Cardiac muscle cell (in vitro differentiated cells and primary cell): ENCODE measurements around the gene NLK. TPM values are rescaled to one million over a fixed set of nuclear protein-coding genes. Genes with fewer than 3 reads are reported as not detected.
"Not testable (repeated sequence)": the region's sequence is repeated elsewhere in the genome, so short reads cannot be mapped to it uniquely, and the experiment has no call there.

ENCODE experiments used
- DNase-seq, 2 donors: peaks; one replicate each; pipeline versions ENCODE4 v3.0.0 to v3.0.0-alpha.2; 2010 to 2017; ENCODE audit warnings: low read depth in 1 of 2, low spot score in 1 of 2
- H3K27ac ChIP-seq: fragments of 200-600 bp; sonication (generic); 2 replicates; pipeline ENCODE4 v1.5.1; 2016
- H3K27me3 ChIP-seq: fragments of 200-600 bp; sonication (generic); 2 replicates; pipeline ENCODE4 v1.6.0; 2016; ENCODE audit warnings: control low read depth
- H3K36me3 ChIP-seq: fragments of 200-600 bp; sonication (generic); 2 replicates; pipeline ENCODE4 v1.5.1; 2016; ENCODE audit warnings: control low read depth
- H3K4me1 ChIP-seq: fragments of 200-600 bp; sonication (generic); 2 replicates; pipeline ENCODE4 v1.8.1; 2017; ENCODE audit warnings: low read depth, mild to moderate bottlenecking, mixed run types
- H3K4me3 ChIP-seq: fragments of 200-600 bp; sonication (generic); 2 replicates; pipeline ENCODE4 v1.5.1; 2016; ENCODE audit warnings: mild to moderate bottlenecking
- H3K9me3 ChIP-seq: fragments of 200-600 bp; sonication (generic); 2 replicates; pipeline ENCODE4 v1.5.1; 2017; ENCODE audit warnings: low read depth, mild to moderate bottlenecking, control low read depth
- CTCF ChIP-seq: IDR thresholded peaks from 2 replicates; pipeline ENCODE4 v1.5.1; 2012; ENCODE audit warnings: low read depth, mild to moderate bottlenecking, low read length
- polyA plus RNA-seq: library from polyadenylated mRNA; unstranded; fragments of >200 nt; fragmentation: Nextera tagmentation; extraction: Ambion mirVana; gene quantifications from 2 replicates; pipeline ENCODE4 v1.2.1, GENCODE V29; 2016
- total RNA-seq: library from RNA; depleted of rRNA; stranded (reverse); fragments of >200 nt; gene quantifications from 2 replicates; pipeline ENCODE4 v1.2.3, GENCODE V29; 2016

Gene NLK
- total and polyA plus RNA-seq, 2 experiments from 2014 or later, result 11.0 to 22.1 TPM

GRCh38 chr17:28228109-28228840 lies 185.8 kb downstream of the NLK start:
- peak; percentile 9 to 47 for DNase-seq
- H3K4me1 ChIP-seq, result no peaks in the 10 kb centered on the region
- no peaks in the 10 kb centered on the region for H3K36me3 ChIP-seq
- H3K4me3 ChIP-seq, result peak overlapping the region; percentile 30
- peak; percentile 15 for TF ChIP-seq CTCF
- H3K27ac ChIP-seq, result no peak overlapping the region
- H3K9me3 ChIP-seq, result no peaks in the 10 kb centered on the region
- no peaks in the 10 kb centered on the region for H3K27me3 ChIP-seq

- Histone ChIP-seq H3K9me3 (no peaks in the 10 kb centered on the region), H3K4me3 (no peak overlapping the region), H3K27ac (no peak overlapping the region), H3K27me3 (no peaks in the 10 kb centered on the region), H3K4me1 (no peaks in the 10 kb centered on the region), H3K36me3 (no peaks in the 10 kb centered on the region)
- no peak for DNase-seq
- TF ChIP-seq CTCF, result no peak
Measured at GRCh38 chr17:28228986-28229729, 186.7 kb downstream of the NLK start.

- DNase-seq, result no peak
- no peak for TF ChIP-seq CTCF
- Histone ChIP-seq H3K9me3 (no peaks in the 10 kb centered on the region), H3K36me3 (no peaks in the 10 kb centered on the region), H3K27me3 (no peaks in the 10 kb centered on the region), H3K27ac (no peak overlapping the region), H3K4me3 (no peak overlapping the region), H3K4me1 (no peaks in the 10 kb centered on the region)
Measured at GRCh38 chr17:28230011-28230410, 187.5 kb downstream of the NLK start.

- DNase-seq, H3K36me3 ChIP-seq, H3K9me3 ChIP-seq, H3K4me1 ChIP-seq, H3K4me3 ChIP-seq, H3K27me3 ChIP-seq, H3K27ac ChIP-seq: not testable (repeated sequence)
Measured at GRCh38 chr17:28230607-28231006, 188.1 kb downstream of the NLK start.

GRCh38 chr17:28231624-28232023 lies 189.1 kb downstream of the NLK start:
- not testable (repeated sequence) for H3K36me3 ChIP-seq, H3K27me3 ChIP-seq, H3K9me3 ChIP-seq, H3K4me3 ChIP-seq, H3K27ac ChIP-seq, DNase-seq, H3K4me1 ChIP-seq

- peak; percentile 49 for TF ChIP-seq CTCF
- not testable (repeated sequence) for H3K4me3 ChIP-seq, H3K36me3 ChIP-seq, H3K27me3 ChIP-seq, H3K4me1 ChIP-seq, H3K27ac ChIP-seq, H3K9me3 ChIP-seq
- DNase-seq, result peak in 1 of 2 donors; percentile 19
Measured at GRCh38 chr17:28232966-28233870, 190.7 kb downstream of the NLK start.

- not testable (repeated sequence) for DNase-seq, H3K27me3 ChIP-seq, H3K27ac ChIP-seq, H3K4me3 ChIP-seq, H3K36me3 ChIP-seq, H3K9me3 ChIP-seq, H3K4me1 ChIP-seq
Measured at GRCh38 chr17:28233872-28234856, 191.7 kb downstream of the NLK start.

GRCh38 chr17:28235066-28235700 lies 192.7 kb downstream of the NLK start:
- not testable (repeated sequence) for H3K27ac ChIP-seq, DNase-seq, H3K4me3 ChIP-seq, H3K36me3 ChIP-seq, H3K27me3 ChIP-seq, H3K9me3 ChIP-seq
- peaks cover 10% of the 10 kb centered on the region for H3K4me1 ChIP-seq
